Psoas muscle (tissue), 8 donors: ENCODE data around the gene CD46. TPM values are rescaled to one million over a fixed set of nuclear protein-coding genes. Genes with fewer than 3 reads are reported as not detected.

ENCODE experiments used
- ATAC-seq, 4 donors: fragments of 200-7000 bp; cut with Tn5 transposase; one replicate each; pipeline ENCODE4 v1.9.1; 2020; ENCODE audit warnings: moderate library complexity in 3 of 4, mild to moderate bottlenecking in 2 of 4
- DNase-seq, 2 donors: peaks; one replicate each; pipeline ENCODE4 v3.0.0-alpha.2; 2020
- H3K27ac ChIP-seq: fragments of 200-600 bp; one replicate; pipeline ENCODE4 v1.8.0; 2022
- H3K27me3 ChIP-seq, 3 donors: fragments of 200-600 bp in 1 of 3; one replicate each; pipeline versions ENCODE4 v1.6.1 to v1.8.0; 2013 to 2022; ENCODE audit warnings: low read length in 2 of 3, mild to moderate bottlenecking in 2 of 3, moderate library complexity in 1 of 3; ENCODE audit not compliant: insufficient read depth in 3 of 3
- H3K36me3 ChIP-seq, 2 donors: fragments of 200-600 bp in 1 of 2; one replicate each; pipeline versions ENCODE4 v1.6.1 to v1.8.0; 2013 to 2022; ENCODE audit warnings: low read depth in 1 of 2, mild to moderate bottlenecking in 1 of 2, moderate library complexity in 1 of 2; ENCODE audit not compliant: insufficient read depth in 1 of 2
- H3K4me1 ChIP-seq: fragments of 200-600 bp; one replicate; pipeline ENCODE4 v1.8.0; 2022
- H3K4me3 ChIP-seq: fragments of 200-600 bp; one replicate; pipeline ENCODE4 v1.8.0; 2022; ENCODE audit warnings: mild to moderate bottlenecking
- H3K9me3 ChIP-seq: fragments of 200-600 bp; one replicate; pipeline ENCODE4 v1.8.0; 2022
- CTCF ChIP-seq: fragments of 200-600 bp; IDR thresholded peaks from one replicate; pipeline ENCODE4 v1.8.0; 2022; ENCODE audit warnings: antibody characterized with exemption
- WGBS, 3 donors: extraction: QIAGEN DNeasy Blood & Tissue Kit; methylation state at CpG; one replicate each; pipeline versions ENCODE4 v1.1.6 to v1.1.7; 2013; 5-methylcytosine and 5-hydroxymethylcytosine counted together
- intact Hi-C, 2 donors: fragments of 100-400 bp; cut with DNase I; formaldehyde crosslinking; loops; one replicate each; pipeline versions ENCODE4 v1.11.0 to v1.14.2; 2022
- polyA plus RNA-seq, 3 donors: library from polyadenylated mRNA; stranded (reverse); fragments of 200-250 nt; gene quantifications; one replicate each; pipeline ENCODE4 v1.2.3, GENCODE V29; 2013
- total RNA-seq, 4 donors: library from RNA; stranded (reverse); fragmentation: NEBNext Ultra II Directional in 2 of 4; extraction: Animal tissue kit (Norgen Biotek cat#: 25700) in 2 of 4; gene quantifications; one replicate each; pipeline versions ENCODE4 v1.2.1 to v1.2.4, GENCODE V29; 2021 to 2023
- donor health status: healthy with polysubstance abuse.
- donor health status: DM: no; HTN: no; CAD: no; lungs with moderate emphysema.
- donor health status: Bipolar disorder and iron deficiency.
- donor health status: healthy.
- donor health status: DM: yes; HTN: yes; CAD: no.
- donor health status: DM: no; HTN: no; CAD: no.
- donor health status: DM: no; HTN: no; CAD: no.
- donor health status: DM: yes; HTN: yes; CAD: no.

Gene CD46
- total and polyA plus RNA-seq, 7 donors, result 33.9 to 66.3 (median 44.1) TPM

- ATAC-seq (peak in 1 of 4 donors; percentile 20), DNase-seq (peak; percentile 32 to 76)
- H3K27me3 ChIP-seq, result no peaks in the 10 kb centered on the region
- H3K9me3 ChIP-seq, result no peaks in the 10 kb centered on the region
- peaks cover 67% of the 10 kb centered on the region for H3K4me1 ChIP-seq
- intact Hi-C loops, result loop anchor here in 1 of 2 donors (2.0 kb wide), 1 partner anchor 140 kb away; no protein-coding TSS in a partner anchor
- H3K4me3 ChIP-seq, result peak overlapping the region; percentile 83
- TF ChIP-seq CTCF, result no peak
- H3K36me3 ChIP-seq, result peaks cover 0 to 8% of the 10 kb centered on the region in 2 donors
- WGBS, 3 donors, result 63 to 84% (median 67%) methylated on average over 6 of the region's 6 CpGs
- peak overlapping the region; percentile 100 for H3K27ac ChIP-seq
Measured at GRCh38 chr1:207824691-207825408, 73.0 kb downstream of the CD46 start.

GRCh38 chr1:207825409-207825695, 73.5 kb downstream of the CD46 start:
- H3K27me3 ChIP-seq, result no peaks in the 10 kb centered on the region
- peak overlapping the region; percentile 100 for H3K27ac ChIP-seq
- TF ChIP-seq CTCF, result no peak
- H3K9me3 ChIP-seq, result no peaks in the 10 kb centered on the region
- H3K4me1 ChIP-seq, result peaks cover 65% of the 10 kb centered on the region
- DNase-seq (peak in 1 of 2 donors; percentile 32), ATAC-seq (no peak)
- peaks cover 0 to 3% of the 10 kb centered on the region in 2 donors for H3K36me3 ChIP-seq
- intact Hi-C loops, result loop anchor here in 1 of 2 donors (2.0 kb wide), 1 partner anchor 139 kb away; no protein-coding TSS in a partner anchor
- 20 to 51% (median 25%) methylated on average over 2 of the region's 2 CpGs for WGBS, 3 donors
- H3K4me3 ChIP-seq, result peak overlapping the region; percentile 83

- Histone ChIP-seq H3K27ac (peak overlapping the region; percentile 100), H3K36me3 (no peaks in the 10 kb centered on the region), H3K27me3 (no peaks in the 10 kb centered on the region), H3K9me3 (no peaks in the 10 kb centered on the region), H3K4me1 (peaks cover 66% of the 10 kb centered on the region), H3K4me3 (peak overlapping the region; percentile 83)
- TF ChIP-seq CTCF, result no peak
- DNase-seq (peak; percentile 61 to 82), ATAC-seq (no peak)
- intact Hi-C loops, result loop anchor here in 1 of 2 donors (2.0 kb wide), 1 partner anchor 139 kb away; no protein-coding TSS in a partner anchor
- WGBS, 3 donors, result 48 to 77% (median 54%) methylated on average over 18 of the region's 18 CpGs
Measured at GRCh38 chr1:207825719-207826556, 74.1 kb downstream of the CD46 start.

DNA sequence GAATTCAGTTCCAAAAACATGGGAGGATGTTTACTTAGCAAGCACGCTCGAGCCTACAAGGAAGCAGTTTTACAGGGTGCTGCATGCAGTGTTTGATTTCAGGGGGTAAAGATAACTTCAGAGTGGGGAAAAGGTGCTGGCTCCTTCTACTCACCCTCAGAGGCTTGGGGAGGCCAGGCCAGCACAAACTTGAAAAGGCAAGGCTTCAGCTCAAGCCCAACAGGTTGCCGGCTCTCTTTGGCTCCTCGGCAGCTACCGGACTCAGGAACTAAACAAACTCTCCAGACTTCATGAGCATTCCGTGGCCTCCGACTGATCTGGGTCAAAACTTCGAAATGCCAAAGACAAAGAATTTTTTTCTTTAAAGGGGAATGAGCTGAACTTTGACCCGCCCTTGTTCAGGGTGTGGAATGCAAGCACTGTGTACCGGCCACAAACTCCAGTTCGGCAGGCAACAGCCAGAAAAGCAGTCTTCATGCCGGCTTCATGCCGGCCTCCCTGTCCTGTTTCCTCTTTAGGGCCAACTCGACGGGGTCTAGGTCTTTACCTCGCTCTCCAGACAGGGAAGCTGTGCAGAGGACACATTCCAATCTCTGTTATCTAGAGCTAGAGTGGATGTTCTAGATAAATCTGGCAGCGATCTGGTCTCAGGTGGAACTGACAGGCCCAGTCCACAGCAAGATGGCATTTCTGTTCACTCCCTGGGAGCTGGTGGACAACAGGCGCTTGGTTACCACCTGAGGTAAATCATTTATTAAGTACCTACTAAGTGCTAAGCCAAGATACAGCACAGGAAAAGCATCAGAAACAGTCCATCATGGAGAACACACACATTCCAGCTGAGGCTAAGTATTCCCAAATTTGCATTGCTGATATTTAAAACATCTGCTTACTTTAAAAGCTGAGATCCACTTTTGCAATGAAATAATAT, 75.0 kb downstream of the CD46 start:
- ATAC-seq, result no peak
- Histone ChIP-seq H3K27ac (peak overlapping the region; percentile 100), H3K36me3 (no peaks in the 10 kb centered on the region), H3K9me3 (no peaks in the 10 kb centered on the region), H3K4me1 (peaks cover 74% of the 10 kb centered on the region), H3K27me3 (no peaks in the 10 kb centered on the region), H3K4me3 (peak overlapping the region; percentile 83)
- intact Hi-C loops, result no loop called here
- no peak for TF ChIP-seq CTCF
- peak in 1 of 2 donors; percentile 59 for DNase-seq
- WGBS, 3 donors, result 16 to 63% (median 22%) methylated on average over 18 of the region's 18 CpGs
